ENCODE results near the gene LAGE3.

- peak; percentile 55; the same call in 1 of the 2 replicates for TF ChIP-seq POLR2AphosphoS5 (IDR thresholded peaks at IDR 0.05; ENCODE audit: low read depth)
- TF ChIP-seq, protein P1, sequence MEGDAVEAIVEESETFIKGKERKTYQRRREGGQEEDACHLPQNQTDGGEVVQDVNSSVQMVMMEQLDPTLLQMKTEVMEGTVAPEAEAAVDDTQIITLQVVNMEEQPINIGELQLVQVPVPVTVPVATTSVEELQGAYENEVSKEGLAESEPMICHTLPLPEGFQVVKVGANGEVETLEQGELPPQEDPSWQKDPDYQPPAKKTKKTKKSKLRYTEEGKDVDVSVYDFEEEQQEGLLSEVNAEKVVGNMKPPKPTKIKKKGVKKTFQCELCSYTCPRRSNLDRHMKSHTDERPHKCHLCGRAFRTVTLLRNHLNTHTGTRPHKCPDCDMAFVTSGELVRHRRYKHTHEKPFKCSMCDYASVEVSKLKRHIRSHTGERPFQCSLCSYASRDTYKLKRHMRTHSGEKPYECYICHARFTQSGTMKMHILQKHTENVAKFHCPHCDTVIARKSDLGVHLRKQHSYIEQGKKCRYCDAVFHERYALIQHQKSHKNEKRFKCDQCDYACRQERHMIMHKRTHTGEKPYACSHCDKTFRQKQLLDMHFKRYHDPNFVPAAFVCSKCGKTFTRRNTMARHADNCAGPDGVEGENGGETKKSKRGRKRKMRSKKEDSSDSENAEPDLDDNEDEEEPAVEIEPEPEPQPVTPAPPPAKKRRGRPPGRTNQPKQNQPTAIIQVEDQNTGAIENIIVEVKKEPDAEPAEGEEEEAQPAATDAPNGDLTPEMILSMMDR (IDR thresholded peaks at IDR 0.05; ENCODE audit: insufficient read depth, low read length): no peak
- TF ChIP-seq, protein P2, sequence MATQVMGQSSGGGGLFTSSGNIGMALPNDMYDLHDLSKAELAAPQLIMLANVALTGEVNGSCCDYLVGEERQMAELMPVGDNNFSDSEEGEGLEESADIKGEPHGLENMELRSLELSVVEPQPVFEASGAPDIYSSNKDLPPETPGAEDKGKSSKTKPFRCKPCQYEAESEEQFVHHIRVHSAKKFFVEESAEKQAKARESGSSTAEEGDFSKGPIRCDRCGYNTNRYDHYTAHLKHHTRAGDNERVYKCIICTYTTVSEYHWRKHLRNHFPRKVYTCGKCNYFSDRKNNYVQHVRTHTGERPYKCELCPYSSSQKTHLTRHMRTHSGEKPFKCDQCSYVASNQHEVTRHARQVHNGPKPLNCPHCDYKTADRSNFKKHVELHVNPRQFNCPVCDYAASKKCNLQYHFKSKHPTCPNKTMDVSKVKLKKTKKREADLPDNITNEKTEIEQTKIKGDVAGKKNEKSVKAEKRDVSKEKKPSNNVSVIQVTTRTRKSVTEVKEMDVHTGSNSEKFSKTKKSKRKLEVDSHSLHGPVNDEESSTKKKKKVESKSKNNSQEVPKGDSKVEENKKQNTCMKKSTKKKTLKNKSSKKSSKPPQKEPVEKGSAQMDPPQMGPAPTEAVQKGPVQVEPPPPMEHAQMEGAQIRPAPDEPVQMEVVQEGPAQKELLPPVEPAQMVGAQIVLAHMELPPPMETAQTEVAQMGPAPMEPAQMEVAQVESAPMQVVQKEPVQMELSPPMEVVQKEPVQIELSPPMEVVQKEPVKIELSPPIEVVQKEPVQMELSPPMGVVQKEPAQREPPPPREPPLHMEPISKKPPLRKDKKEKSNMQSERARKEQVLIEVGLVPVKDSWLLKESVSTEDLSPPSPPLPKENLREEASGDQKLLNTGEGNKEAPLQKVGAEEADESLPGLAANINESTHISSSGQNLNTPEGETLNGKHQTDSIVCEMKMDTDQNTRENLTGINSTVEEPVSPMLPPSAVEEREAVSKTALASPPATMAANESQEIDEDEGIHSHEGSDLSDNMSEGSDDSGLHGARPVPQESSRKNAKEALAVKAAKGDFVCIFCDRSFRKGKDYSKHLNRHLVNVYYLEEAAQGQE (IDR thresholded peaks at IDR 0.05; ENCODE audit: insufficient replicate concordance, low read depth): no peak
- TF ChIP-seq GABPA (IDR thresholded peaks at IDR 0.05; ENCODE audit: low read depth): no peak
- TF ChIP-seq SPI1 (IDR thresholded peaks at IDR 0.05; ENCODE audit: borderline replicate concordance, low read depth): no peak
Measured at GRCh38 chrX:154478728-154479622, at the start of gene LAGE3.

Data from HL-60 (cell line).